HG03442 (cell line): ENCODE data around the gene HES7.
A peak's percentile ranks its signal among the peaks of the same experiment; 100 is the strongest.
"Not testable (repeated sequence)": the region's sequence is repeated elsewhere in the genome, so short reads cannot be mapped to it uniquely, and the experiment has no call there.

Experiments used
- ATAC-seq: cut with Tn5 transposase; IDR thresholded peaks from one replicate; pipeline ENCODE4 v1.9.1; 2021; ENCODE audit warnings: mild to moderate bottlenecking, moderate library complexity; ENCODE audit not compliant: unreplicated experiment

The HES7 gene

DNA sequence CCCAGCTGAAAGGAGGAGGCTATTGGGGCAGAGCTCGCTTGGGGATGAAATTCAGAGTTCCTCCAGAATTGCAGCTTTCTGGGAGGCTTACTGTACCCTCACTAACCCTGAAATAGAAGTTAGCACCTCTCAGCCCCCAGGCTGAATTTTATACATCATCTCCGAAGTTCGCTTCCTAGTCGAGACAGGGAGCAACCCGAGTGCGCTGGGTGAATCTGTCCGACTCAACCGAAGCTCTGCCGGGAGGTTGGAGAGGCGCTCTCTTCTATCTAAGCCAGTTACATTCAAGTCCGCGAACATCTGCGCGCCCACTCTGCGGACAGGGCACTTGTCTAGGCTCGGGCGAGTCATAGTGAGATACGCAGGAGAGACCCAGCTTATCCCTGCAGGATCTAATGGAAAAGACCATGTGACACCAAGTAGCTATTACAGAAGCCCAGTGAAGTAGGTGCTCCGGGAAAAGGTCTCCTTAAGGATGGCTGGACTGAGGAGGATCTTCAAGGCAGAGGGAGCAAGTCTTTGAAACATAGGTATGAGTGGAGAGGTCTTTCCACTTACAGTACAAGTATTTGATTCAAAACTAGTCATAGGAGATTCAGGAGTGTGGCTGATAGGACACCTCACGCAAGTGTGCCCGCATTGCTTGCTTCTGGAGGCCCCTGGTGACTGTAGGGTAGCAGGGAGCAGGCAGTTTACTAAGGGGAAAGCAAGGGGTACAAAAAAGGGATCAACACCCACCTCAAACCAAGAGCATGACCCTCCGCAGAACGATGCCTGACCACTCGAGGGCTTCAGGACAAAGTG, 646 bp upstream of the HES7 start:
- no peak for ATAC-seq

DNA sequence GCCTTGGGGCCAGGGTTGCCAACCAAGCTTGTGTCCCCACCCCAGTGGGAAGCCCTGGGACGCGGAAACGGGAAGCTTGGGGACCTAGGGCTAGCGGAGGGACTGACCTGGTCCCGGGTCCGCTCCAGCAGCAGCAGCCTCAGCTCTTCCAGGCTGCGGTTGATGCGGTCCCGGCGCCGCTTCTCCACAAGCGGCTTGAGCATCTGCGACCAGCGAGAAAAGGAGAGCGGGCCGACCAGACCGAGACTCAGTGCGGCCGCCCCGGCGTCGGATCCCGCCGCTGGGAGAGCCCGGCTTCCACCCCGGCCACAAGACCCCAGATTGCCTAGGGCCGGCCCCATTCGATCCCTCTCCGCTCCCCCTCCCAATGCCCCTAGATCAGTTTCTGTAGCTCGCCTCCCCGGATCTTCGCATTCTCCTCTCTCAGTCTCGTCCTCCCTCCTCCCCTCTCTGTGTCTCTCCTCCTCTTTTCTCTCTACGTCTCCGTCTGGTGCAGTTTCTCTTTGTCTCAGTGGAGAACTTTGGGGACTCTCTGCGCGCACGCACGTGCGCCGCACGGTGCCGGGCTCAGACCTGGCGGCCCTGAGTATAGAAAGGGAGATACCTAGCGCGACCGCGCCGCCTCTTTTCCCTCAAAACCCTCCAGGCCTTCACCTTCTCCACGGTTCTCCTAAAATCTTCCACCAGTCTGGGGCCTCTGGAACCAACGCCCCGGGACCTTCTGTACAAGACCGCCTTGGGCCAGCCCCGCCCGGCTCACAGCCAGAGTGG, 797 bp downstream of the HES7 start:
- ATAC-seq: no peak

GRCh38 chr17:8122422-8122923, 1.4 kb downstream of the HES7 start:
- no peak for ATAC-seq

DNA sequence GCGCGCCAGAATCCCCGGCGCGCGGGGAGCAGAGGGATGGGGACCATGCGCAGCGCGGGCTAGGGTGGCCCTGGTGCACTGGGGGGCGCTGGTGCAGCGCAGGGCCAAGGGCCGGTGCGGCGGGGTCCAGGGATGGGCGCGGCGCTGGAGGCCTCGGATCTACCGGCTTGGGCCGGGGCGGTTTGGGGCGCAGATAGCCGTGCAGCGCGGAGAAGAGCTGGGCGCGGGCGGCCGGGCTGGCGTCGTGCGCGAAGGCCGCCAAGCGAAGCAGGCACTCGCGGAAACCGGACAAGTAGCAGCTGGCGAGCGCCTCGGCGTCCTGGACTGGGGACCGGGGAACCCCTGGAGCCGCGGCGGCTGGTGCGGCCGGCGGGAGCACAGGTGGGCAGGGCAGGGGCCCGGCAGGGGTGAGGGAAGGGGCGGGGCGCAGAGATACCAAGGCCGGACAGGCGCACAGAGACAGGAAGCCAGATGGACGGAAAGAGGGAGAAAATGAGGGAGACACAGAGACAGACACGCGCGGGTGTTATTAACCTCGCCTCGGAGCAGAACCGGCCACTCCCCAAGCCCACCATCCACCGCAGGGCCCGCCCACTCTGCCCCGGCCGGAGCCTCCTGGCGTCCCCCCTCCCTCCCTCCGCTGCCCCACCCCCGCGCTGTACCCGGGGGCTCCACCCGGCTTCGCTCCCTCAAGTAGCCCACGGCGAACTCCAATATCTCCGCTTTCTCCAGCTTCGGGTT, 2.1 kb downstream of the HES7 start:
- peak; percentile 22 for ATAC-seq

DNA sequence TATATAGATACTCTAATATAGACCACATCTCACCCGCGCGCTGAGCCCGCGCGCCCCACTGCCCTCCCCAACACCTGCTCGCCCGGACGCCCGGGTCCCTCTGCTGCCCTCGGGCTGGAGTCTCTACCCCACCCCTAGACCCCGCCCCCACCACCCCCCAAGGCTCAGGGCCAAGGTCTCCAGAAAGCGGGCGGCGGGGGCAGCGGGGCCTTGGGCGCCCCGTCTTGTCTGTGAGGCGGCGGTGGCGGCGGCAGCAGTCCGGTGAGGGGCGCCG, 2.6 kb downstream of the HES7 start:
- no peak for ATAC-seq

GRCh38 chr17:8120520-8121406, 3.1 kb downstream of the HES7 start:
- no peak for ATAC-seq

DNA sequence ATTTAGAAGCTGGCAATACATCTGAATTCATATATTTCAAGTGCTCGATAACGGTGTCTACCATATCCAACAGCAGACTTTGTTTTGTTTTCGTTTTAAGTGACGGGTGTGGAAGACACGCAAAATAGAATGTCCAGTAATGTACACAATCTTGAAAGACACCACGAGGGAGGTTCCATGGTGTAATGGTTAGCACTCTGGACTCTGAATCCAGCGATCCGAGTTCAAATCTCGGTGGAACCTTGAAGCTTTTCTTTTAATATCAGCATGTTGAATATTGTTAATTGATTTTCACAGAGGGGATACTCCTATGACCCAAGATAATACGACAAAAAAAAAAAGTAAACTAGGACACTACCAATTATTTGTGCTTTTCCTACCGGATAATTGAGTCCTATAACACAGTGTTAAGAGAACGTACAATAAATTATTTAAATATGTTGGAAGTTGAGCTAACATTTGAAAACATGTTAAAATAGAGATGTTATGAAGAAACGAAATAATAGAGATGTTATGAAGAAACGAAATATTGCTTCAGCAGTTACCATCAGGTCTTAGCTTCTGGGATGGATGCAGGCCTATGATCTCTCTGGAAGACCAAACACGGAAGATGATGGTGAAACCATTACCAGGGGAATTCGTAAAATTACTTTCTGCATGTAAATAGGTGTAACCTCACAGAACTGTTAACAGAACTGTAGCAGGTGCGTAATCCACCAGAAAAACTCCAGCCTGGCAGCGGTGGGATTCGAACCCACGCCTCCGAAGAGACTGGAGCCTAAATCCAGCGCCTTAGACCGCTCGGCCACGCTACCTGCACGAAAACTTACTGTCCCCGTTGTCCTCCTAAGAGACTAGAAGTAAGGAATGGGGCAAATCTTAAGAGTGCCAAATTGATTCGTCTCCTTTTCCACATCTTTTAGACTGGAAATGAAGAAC, 4.1 kb downstream of the HES7 start:
- peak; percentile 34 for ATAC-seq

DNA sequence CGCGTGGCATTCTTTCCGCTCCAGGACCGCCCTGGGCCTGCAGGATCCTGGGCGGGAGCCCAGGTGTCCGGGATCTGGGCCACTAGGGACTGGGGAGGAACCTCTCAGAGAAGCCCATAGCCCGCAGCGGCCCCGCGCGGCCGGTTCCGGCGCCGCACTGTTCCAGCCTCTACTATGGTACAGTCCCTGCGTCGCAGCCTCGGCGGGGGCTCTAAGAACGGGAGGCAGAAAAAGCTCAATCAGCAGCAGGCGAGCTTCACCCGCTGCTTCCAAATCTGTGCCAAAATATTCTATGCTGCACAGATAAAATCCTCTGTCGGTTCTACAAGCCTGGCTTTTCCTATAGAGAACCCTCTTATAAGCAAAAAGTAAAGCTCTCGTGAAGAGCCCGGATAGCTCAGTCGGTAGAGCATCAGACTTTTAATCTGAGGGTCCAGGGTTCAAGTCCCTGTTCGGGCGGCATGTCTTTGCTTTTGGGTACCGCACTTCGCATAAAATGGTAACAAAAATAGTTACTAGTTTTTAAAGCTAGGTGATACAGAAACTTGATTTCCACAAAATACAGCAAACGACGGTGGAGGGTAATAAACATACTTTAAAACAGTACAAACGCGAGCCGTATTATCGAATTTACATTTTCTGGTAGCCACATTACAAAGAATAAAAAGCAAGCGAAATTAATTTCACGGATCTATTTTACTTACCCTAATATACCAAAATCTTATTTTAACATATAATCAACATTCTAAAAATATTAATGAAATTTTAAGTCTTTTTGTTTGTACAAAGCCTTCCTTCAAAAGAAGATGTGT, 4.9 kb downstream of the HES7 start:
- peak; percentile 43 for ATAC-seq

- no peak for ATAC-seq
Measured at GRCh38 chr17:8117980-8118768, 5.7 kb downstream of the HES7 start, which contains the start of gene ALOXE3. Gene ALOXE3 (minus strand): TSS chr17:8118514. CDS start chr17:8117990, 524 bp downstream.

DNA sequence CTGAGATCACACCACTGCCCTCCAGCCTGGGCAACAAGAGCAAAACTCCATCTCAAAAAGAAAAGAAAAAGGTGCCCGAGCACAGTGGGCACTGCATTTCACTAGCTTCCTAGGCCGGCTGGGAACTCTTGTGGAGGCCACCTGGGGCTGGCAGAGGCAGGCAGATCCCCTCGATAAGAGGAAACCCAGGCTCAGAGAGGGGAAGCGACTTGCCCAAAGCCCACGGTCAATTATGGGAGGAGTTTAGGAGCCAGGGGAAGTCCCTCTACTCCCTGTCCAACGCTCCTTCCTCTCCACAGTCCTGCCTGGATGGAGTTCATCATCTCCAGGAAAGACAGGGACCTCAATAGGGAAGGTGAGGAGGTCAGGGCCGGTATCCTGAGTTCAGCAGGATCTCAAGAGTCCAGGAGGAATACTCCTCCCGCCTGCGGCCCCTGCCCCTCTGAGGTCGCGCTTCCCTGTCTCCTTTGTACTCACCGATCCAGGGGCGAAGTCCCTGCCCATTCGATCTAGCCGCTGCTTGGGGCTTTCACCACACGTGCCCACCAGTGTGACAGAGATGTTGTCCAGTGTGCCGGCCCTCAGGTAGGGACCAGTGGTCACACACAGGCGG, 6.4 kb downstream of the HES7 start:
- ATAC-seq: no peak

GRCh38 chr17:8116776-8117175, 7.1 kb downstream of the HES7 start:
- no peak for ATAC-seq

- ATAC-seq: no peak
Measured at GRCh38 chr17:8110907-8111306, 13.0 kb downstream of the HES7 start.

GRCh38 chr17:8110456-8110804, 13.5 kb downstream of the HES7 start:
- ATAC-seq: no peak

DNA sequence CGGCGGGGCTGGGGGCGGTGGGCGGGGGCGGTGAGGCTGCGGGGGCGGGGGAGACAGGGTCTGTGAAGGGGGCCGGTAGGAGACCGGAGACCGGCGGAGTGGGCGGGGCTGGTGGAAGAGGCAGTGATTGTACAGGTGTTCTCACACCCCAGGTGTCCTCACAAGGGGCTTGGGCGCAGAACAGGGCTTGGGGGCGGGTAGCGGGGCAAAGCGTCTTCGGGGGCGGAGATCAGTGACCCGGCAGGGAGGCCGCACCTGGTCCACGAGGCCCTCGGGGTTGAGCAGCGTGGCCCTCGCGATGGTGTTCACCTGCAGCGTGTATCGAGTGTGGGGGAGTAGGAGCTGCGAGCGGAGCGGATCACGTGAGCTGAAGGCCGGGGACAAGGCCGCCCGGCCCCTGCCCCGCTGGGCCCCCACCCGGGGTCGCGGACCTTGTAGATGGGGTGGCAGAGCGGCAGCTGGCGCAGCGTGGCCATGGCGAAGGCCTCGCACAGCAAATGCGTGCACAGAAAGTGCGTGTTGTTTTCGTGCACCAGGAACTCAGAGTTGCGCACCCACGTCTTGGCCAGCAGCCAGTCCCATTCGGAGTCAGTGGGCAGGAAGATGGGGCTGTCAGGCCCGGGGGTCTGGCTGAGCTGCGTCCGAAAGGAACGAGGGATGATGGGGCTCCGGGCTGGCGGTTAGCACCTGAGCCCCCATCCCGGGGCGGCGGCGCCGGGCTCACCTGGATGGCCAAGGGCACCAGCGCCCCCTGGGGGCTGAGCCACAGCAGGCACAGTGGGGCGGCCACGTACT, 14.0 kb downstream of the HES7 start:
- no peak for ATAC-seq

DNA sequence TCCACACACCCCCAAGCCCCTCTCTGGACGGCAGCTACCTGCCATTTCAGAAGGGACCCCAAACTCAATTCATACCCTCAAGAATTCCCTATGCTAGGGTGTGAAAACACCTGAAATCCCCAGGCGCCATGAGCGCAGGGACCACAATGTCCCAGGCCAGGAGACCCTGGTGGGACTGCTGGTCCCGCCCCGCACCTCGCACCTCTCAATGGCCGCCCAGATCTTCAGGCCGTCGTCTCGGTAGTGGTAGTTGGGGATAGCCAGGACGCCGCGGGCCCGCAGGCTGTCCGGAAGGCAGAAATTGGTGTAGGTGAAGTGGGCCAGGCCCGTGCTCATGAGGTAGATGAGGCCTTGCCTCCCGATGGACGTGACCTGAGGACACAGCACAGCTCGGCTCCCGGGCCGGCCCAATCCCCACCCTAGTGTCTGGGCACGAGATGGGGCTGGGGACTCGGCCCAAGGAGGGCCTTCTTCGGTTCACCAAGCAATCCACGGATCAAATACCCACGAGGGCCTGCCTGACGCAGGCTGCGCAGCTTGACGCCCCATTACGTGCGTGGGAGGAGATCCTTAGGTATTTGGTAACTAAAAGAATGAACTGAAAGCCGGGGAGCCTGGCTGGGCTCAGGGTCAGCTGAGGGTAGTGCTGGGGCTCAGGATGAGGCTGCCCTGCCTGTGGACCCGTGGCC, 14.8 kb downstream of the HES7 start:
- ATAC-seq: no peak

DNA sequence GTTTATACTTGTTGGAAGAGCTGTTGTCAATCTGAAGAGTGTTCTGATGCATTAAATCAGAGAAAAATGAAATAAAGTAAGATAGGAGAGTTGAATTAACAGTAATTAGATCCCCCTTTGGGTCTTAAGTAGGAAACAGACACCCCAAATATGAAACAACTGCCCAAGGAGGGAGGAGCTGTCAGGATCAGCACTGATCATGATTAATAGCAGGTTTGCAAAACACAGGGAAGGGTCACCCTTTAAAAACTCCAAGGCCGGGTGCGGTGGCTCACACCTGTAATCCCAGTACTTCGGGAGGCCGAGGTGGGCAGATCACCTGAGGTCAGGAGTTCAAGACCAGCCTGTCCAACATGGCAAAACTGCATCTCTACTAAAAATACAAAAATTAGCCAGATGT, 16.9 kb downstream of the HES7 start:
- not testable (repeated sequence) for ATAC-seq
